Measurements from ENCODE around the gene KIF1C.
"Not testable (repeated sequence)": the region's sequence is repeated elsewhere in the genome, so short reads cannot be mapped to it uniquely, and the experiment has no call there.

The KIF1C gene

DNA sequence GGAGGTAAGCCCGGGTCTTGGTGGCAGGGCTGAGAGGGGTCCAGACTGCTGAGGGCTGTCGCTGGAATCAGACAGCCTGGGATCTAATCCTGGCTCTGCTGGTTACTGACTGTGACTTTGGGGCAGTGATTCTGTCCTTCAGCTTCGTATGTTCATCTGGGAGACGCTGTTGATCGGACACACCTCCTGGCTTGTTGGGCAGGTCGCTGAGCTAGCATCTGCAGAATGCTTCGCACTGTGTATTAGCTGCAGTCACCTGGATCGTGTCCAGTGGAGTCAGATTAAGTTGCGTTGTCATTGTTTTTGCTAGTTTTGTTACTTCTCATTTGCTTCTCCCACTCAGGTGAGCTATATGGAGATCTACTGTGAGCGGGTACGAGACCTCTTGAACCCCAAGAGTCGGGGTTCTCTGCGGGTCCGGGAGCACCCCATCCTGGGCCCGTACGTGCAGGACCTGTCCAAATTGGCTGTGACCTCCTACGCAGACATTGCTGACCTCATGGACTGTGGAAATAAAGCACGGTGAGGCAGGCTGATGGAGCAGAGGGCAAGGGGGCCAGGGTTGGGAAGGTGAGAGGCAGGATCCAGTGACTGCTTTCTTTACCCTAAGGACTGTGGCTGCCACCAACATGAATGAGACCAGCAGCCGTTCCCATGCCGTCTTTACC is 4.5 kb downstream of the KIF1C start:
- DNase-seq, result no peak

DNA sequence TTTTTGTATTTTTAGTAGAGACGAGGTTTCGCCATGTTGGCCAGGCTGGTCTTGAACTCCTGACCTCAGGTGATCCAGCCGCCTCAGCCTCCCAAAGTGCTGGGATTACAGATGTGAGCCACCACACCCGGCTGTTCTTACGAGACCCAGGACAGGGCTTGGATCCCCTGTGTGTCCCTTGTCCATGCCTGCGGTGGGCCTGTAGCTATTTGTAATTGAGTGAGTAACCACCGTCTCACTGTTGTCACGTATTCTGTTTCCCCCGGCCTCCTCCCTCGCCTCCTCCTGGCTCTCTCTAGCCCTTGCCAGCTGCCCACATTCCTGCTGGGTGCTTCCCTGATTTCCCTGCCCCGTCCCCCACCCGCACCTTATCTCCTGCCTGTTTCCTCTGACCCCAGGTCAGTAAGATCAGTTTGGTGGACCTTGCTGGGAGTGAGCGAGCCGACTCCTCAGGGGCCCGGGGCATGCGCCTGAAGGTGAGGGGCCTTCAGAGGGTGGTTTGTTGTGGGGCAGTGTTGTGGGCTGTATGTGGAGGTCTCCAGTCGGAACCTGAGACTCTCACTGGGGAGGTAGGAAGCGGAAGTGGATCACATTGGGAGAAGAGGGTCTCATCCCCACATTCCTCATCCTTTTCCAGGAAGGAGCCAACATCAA is 5.6 kb downstream of the KIF1C start:
- no peak for DNase-seq

DNA sequence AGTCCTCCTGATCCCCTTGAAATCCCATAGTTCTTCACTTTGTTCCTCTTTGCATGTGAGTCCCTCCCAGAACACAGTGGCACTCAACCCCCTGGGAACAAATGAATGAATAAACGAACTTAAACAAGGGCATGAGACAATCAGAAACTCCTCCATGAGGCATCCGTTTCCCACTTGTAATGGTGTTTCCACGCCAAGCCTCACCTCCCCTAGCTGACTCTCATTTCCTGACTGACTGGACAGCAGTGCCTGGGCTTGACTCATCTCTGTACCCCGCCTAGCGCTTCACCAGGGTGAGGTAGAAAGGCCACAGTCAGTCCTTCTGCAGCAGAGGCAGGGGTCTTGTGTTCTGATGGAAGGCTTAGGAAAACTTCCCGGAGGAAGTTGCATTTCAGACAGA is 14.2 kb downstream of the KIF1C start:
- no peak for DNase-seq

DNA sequence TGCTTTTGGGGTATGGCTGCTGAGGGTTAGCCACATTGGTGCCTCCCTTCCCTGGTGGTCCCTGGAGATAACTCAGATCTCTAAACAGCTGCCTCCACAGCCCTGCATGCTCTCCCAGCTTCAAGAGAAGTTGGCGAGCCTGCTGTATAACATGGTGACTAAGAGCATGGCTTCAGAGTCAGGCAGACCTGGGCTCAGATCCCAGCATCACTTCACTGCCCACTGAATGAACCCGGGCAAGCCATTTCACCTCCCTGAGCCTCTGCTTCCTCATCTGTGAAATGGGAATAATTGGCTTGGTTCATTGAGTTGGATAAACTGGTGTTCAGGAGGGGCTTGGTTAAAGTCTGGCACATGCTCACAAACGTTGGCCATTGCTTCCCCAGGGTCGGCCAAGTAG is 16.6 kb downstream of the KIF1C start:
- no peak for DNase-seq

DNA sequence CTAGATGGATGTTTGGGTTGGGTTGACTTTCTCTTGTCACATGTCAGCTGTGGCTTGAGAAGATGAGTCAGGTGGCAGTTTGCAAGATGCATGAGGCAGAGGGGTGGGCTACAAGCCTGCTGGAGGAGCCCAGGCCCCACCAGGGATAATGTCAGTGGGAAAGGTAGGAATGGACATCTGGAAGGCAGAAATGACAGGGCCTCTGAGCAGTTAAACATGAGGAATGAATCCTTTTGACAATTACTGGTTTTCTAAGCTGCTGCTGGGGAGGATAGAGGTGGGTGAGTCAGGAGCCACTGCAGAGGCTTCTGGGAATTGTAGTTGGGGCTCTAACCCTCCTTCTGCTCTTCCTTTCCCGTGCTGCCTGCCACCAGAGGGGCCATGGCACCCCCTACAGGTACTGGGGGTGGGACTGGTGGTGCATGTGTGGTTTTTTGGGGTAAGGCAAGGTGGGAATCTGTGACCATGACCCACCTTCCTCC is 21.8 kb downstream of the KIF1C start:
- DNase-seq, result no peak

DNA sequence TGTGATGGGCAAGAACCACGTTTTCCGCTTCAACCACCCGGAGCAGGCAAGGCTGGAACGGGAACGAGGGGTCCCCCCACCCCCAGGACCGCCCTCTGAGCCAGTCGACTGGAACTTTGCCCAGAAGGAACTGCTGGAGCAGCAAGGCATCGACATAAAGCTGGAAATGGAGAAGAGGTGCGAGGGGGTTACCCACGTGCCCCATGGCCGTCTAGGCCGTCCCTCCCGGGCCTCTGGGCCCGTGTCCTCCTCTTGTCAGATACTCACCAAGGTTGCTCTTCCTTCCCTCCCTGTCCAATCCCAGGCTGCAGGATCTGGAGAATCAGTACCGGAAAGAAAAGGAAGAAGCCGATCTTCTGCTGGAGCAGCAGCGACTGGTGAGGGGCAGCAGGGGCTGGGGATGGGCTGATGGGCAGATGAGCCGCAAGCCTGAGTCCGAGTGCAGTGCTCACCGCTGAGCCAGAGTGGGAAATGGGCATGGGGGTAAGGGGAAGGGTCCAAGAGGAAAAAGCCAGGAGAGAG is 22.8 kb downstream of the KIF1C start:
- DNase-seq, result no peak

DNA sequence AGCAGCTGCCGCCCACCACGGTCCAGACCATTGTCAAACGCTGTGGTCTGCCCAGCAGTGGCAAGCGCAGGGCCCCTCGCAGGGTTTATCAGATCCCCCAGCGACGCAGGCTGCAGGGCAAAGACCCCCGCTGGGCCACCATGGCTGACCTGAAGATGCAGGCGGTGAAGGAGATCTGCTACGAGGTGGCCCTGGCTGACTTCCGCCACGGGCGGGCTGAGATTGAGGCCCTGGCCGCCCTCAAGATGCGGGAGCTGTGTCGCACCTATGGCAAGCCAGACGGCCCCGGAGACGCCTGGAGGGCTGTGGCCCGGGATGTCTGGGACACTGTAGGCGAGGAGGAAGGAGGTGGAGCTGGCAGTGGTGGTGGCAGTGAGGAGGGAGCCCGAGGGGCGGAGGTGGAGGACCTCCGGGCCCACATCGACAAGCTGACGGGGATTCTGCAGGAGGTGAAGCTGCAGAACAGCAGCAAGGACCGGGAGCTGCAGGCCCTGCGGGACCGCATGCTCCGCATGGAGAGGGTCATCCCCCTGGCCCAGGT is 24.5 kb downstream of the KIF1C start:
- no peak for DNase-seq

DNA sequence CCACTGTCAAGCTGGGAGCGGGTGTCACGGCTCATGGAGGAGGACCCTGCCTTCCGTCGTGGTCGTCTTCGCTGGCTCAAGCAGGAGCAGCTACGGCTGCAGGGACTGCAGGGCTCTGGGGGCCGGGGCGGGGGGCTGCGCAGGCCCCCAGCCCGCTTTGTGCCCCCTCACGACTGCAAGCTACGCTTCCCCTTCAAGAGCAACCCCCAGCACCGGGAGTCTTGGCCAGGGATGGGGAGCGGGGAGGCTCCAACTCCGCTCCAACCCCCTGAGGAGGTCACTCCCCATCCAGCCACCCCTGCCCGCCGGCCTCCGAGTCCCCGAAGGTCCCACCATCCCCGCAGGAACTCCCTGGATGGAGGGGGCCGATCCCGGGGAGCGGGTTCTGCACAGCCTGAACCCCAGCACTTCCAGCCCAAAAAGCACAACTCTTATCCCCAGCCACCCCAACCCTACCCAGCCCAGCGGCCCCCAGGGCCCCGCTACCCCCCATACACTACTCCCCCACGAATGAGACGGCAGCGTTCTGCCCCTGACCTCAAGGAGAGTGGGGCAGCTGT is 25.9 kb downstream of the KIF1C start:
- no peak for DNase-seq

DNA sequence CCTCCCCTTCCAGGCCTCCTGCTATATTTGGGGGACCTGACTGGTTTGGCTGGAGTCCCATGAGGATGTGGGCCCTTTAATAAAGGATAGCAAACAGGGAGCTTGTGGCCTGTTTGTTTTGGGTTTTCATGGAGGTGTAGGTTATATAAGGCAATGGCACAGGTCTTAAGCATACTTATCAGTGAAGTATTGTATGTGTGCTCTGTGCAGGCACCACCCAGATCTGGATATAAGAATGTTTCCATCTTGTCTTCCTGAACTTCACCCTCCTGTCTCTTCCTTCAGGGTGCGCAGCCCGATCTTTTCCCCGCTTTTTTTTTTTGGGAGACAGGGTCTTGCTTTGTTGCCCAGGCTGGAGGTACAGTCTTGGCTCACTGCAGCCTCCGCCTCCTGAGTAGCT is 26.9 kb downstream of the KIF1C start:
- DNase-seq, result no peak

DNA sequence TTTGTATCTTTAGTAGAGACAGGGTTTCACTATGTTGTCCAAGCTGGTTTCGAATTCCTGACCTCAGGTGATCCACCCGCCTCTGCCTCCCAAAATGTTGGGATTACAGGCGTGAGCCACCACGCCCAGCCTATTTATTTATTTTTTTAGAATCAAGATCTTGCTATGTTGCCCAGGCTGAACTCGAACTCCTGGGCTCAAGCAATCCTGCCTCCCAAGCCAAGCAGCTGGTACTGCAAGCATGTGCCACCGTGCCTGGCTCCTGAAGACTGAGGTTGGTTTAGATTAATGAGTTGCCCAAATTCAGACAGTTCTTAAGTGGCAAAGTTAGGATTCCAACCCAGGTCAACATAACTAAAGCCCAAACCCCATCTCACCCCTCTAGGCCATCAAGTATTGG is 29.5 kb downstream of the KIF1C start:
- no peak for DNase-seq

DNA sequence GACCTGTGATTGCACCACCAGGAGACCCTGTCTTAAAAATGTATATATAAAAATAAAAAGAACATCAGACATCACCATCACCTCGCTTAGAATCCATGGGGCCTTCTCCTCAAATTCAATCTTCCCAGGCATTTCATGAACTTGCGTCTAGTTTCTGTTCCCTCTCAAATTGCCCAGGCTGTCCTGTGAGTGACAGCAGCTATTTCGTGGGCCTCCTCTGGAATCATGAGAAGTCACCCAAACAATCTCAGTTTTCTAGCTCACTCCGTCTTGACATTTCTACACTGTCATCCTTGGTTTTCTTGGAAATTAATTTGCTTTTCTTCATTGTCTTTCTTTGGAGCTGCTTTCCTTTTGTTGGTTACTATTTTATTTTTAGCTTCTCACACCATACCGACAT is 30.2 kb downstream of the KIF1C start:
- no peak for DNase-seq

DNA sequence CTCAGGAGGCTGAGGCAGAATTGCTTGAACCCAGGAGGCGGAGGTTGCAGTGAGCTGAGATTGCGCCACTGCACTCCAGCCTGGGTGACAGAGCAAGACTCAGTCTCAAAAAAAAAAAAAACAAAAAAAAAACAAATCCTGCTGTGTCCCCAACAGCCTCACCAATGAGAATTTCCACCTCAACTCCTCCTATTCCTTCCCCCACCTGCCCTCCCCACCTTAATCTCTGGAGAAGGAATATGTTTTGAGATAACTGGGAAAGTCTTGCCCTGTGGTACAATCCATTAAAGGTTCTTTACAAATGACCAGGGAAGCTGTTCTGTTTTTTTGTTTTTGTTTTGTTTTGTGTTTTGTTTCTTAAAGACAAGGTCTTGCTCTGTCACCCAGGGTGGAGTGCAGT is 32.4 kb downstream of the KIF1C start:
- DNase-seq, result not testable (repeated sequence)

DNA sequence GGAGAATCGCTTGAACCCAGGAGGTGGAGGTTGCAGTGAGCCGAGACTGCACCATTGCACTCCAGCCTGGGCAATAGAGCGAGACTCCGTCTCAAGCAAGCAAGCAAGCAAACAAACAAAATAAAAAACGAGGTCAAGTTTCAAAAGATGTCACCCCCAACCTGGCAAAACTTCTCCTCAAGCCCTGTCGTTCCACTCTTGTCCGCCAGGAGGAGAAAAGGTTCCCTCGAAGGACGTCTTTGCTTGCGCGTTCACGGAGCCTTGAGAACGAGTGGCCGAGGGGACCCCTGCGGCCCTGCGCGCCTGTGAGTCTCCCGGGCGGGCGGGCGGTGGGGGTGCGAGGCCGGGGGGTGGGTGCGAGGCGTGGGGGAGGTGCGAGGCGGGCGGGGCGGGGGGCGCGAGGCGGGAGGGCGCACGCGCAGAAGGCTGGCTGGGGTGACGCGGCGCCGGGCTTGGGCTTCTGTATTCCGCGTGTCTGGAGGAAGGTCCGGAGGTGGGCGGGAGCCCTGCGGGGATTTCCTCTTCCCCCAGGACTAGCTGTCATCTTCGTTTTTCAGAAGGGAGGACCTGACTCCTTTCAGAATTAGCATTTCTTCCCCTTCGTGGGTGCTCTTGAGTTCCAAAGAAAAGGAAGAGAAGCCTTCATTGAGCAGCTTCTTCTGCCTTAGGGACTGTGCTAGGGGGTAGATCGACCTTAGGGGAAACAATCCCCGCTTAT is 33.8 kb downstream of the KIF1C start:
- DNase-seq, result no peak

DNA sequence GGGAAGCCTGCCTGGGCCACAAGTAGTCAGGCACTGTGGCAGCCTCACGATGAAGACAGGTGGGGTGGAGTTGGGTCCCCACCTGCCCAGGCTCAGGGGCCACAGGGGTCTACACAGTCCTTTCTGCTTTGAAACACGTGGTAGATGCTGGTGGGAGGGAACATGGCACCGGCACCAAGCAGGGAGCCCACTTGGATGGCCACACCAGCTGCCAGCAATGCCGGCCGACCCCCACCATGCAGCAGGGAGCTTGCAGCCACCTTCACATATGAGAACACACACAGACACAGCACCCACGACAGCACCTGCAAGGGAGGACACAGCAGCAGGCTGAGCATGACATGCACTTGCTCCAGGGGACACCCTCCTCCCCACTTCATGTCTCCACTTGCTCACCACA is 35.1 kb downstream of the KIF1C start:
- no peak for DNase-seq

DNA sequence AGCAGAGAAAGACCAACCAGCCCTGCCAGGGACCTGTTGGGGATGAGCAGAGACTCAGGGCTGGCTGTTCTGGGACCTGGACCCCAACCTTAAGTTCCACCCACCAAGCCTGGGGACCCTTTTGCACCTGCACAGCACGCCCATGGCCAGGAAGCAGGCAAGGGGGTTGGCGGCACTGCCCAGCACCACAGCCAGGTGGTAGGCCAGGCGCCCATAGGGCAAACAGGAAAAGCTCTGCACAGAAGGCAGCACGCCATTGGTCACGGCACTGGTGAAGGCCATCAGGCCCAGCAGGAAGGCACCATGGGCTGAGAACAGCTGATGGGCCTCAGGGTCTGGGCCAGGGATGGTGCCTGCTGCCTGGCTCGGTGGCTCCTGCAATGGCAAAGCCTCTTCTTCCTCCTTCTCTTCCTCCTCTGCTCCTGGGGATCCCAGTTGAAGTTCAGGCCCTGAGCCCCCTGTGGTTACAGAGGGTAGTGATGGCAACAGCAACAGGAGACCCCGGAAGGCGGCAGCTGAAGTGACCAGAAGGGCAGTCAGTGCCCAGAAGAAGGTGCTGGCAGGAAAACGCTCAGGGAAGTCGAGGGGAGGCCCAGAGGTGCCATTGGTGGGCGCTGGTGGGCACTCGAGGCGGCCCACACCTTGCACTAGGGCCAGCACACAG is 35.7 kb downstream of the KIF1C start:
- no peak for DNase-seq

DNA sequence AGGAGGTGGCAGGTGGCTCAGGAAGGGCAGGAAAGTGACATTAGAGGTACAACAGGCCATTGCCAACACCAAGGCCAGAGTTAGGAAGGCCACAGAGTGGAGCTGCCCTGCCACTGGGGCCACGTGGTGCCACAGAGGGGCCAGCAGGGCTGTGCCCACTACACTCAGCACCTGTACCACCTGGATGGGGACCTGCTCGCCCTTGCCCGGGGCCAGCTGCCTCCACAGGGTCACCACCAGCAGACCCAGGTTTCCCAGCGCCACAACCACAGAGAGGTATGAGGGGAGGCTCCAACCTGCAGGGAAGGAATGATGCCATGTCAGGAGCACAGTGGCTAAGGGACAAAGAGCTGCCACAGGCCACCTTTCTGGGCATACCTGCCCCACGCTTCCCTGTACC is 36.3 kb downstream of the KIF1C start:
- no peak for DNase-seq

DNA sequence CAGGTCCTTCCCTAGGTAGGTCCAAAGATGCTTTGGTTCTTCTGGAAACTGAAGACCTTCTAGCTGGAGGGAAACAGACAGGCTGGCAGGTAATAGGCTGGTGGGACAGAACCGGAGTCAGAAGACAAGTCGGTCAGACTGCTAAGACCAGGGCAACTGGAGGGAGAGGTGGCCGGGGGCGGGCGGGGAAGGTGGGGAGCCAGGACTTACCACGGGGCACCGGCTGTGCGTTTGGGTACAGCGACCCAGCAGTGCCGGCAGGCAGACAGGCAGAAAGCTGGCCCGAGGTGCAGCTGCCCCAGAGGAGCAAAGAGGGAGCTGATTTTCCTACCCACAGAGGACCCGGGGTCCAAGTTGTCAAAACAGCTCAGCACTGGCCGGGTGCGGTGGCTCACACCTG is 36.9 kb downstream of the KIF1C start:
- no peak for DNase-seq

DNA sequence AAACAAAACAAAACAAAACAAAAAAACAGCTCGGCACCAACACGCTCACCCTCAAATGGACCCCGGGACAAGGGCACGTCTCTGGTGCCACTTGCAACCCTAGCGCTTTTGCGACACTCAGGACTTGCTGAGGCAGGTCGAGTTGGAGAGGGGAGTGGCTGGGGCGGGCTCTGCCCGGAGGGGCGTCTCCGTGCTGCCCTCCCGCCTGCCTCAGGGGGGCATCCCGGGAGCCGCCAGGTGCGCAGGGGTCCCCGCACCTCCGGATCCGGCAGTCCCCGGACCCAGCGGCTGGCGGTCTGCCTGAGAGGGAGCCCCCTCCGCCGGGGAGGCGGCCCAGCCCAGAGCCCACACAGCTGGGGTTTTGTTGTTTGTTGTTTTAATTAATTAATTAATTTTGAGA is 37.6 kb downstream of the KIF1C start, which contains the start of gene SLC52A1:
Gene SLC52A1 (minus strand): TSS at position 112 of the 400 bp plus-strand sequence. CDS start 820 bp downstream, outside the sequence.
- DNase-seq, result no peak

DNA sequence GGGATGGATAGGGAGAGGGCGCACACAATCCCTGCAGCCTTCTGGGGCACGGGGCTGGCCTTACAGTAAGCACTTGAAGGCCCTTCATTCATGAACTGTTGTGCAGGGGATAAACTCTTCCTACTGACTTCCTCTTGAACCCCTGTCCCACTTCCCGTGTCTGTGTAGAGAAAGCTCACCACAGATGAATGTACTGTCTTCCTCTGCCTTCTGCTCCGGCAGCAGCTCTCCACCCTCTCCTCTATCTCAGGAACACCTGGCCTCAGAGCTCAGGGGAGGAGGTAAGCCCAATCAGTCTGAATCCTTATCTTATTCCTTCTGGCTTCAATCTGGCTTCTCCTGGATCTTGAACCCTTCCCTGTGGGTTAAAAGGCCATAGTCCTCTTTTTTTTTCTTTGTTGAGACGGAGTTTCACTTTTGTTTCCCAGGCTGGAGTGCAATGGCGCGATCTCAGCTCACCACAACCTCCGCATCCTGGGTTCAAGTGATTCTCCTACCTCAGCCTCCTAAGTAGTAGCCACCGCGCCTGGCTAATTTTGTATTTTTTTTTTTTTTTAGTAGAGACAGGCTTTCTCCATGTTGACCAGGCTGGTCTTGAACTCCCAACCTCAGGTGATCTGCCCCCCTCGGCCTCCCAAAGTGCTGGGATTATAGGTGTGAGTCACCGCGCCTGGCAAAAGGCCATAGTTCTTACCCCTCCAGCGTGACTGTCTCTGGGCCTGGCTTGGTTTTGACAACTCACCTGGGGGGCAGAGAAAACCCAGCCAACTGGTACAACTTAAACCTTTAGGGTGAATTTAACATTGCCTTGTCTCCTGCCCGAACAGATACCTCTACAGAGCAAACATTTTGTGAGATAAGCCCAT is 44.6 kb downstream of the KIF1C start:
- no peak for DNase-seq

DNA sequence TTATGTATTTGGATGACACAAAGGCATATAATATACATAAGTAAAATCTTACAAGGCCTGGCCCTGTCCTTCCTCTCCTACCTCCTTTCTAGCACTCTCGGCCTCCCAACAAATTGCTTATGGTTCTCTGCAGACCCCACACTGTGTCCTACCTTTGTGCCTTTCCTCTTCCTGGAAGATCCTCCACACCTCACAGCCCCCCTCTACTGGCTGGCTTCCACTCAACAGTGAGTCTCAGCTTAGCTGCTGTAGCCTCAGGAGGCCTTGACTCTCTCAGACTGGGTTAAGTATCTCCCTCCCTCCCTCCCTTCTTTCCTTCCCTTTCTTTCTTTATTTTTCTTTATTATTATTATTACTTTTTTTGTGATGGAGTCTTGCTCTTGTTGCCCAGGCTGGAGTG is 45.8 kb downstream of the KIF1C start:
- no peak for DNase-seq

DNA sequence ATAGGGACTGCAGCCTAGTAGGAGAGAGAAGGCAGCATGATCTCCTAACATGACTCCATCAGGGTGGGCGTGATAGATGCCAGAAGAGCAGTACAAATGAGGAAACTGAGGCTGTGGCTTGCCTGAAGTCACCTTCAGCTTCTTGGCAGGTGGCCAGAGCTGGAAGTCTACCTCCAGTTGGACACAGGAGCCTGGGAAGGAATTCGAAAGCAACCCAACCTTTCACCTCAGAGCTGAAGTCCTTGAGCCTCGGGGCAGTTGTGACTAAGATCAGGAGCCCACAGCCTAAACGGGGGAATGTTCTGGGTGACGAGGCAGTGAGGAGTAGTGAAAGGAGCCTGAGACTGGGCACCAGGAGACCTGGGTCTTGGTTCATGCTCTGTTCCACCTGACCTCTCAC is 46.9 kb downstream of the KIF1C start:
- DNase-seq, result no peak

DNA sequence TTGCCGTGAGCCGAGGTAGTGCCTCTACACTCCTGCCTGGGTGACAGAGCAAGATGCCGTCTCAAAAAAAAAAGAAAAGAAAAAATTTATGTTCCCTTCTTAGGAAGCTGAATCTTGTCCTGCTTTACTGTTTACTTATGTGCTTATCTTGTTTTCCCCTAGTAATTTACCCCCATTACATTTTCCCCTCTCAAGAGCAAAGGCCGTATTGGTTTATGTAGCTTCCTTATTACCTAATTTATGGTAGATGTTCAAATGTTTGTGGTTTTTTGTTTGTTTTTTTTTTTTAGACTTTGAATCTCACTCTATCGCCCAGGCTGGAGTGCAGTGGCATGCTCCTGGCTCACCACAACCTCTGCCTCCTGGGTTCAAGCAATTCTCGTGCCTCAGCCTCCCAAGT is 47.7 kb downstream of the KIF1C start:
- no peak for DNase-seq
